ENCODE results near the gene B4GALNT4.

Gene B4GALNT4

DNA sequence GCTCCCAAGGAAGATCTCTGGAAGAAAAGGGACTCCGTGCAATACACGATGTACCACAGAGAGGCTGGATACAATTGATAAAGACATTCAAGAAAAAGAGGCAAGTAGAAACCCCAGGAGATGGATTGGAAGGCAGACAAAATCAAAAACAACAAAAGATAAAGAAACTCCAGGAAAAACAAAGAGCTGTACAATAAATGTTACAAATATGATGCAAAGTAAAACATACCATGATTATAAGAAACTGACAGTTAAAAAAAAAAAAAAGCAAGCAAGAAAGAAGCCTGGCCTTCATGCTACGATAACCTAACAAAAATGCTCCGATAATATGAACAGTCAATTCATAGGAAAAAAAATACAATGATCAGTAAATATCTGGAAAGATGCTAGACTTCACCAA lies 56.0 kb downstream of the B4GALNT4 start:
- no peak for FAIRE-seq

DNA sequence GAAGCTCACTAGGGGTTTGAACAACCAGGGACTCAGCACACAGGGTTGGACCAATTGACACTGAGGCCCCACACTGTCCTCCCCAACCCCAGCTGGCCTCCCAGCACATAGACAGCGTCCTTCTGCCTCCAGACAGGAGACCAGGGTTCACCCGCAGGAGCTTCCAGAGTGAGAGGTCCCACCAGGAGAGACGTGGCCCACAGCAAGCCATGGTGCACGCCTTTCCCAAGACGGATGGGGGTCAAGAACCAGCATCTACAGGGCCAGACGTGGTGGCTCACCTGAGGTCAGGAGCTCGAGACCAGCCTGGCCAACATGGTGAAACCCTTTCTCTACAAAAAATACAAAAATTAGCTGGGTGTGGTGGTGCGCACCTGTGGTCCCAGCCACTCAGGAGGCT lies 57.6 kb downstream of the B4GALNT4 start:
- no peak for FAIRE-seq

DNA sequence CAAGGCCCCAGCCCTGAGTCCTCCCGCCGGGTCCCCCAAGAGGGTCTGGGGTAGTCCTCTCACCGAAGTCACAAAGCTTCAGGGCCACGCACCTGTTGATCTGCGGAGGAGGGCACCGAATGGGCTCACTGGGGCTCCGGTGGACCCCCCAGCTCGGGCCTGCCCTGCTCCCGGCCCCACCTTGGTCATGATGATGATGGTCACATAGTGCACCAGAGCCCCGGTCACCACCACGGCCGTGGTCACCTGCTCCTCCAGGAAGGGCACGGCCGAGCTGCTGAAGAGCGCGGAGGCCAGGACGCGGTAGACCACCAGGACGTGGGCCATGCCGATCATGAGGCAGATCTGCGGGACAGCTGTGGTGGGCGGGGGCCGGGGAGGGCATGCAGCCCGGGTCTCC lies 59.0 kb downstream of the B4GALNT4 start:
- FAIRE-seq = no peak

DNA sequence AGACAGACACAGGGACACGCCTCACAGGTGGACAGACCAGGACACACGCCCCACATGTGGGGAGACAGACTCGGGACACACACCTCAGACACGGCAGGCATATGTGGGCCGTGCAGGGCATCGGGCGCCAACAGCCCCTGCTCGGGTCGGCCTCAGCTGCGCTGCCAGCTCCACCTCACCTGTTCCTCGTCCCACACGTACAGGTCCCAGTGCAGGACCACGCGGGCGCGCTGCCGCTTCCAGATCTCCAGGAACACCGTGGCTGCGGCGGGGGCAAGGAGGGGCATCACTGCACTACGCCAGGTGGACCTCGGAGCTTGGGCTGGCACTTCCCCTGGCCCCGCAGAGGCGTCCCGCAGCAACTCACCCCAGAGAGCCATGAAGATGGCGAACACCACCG lies 60.1 kb downstream of the B4GALNT4 start:
- FAIRE-seq = no peak

DNA sequence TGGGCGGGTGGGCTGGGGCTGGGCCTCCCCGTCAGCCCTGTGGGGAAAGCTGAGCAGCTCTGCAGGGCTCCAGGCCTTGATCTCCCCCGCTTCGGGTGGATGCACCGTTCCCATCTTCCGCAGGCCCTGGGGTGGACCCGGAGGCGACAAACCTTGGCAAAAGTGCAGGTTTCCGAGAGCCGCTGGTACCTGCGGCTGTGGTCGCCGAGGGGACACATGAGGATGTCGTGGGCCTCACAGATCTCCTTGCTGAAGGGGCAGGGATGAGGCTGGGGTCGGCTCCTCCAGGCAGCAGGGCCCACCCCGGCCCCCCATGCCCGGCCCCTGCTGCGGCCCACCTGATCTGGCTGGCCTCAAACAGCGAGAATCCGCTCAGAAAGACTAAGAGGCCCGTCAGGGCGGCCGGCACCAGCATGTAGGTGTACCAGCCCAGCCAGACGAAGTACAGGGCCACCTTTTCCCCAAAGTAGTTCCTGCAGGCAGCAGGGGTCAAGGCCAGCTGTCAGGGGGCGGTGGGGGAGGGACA lies 60.7 kb downstream of the B4GALNT4 start:
- FAIRE-seq = no peak
